ENCODE results near the gene MPZ.
"Not testable (repeated sequence)": the region's sequence is repeated elsewhere in the genome, so short reads cannot be mapped to it uniquely, and the experiment has no call there.

The MPZ gene

GRCh38 chr1:161299347-161299746 lies 10.4 kb downstream of the MPZ start:
- DNase-seq = no peak

- no peak for DNase-seq
Measured at GRCh38 chr1:161298116-161298515, 11.7 kb downstream of the MPZ start.

- DNase-seq = no peak
Measured at GRCh38 chr1:161297415-161297814, 12.4 kb downstream of the MPZ start.

- DNase-seq = no peak
Measured at GRCh38 chr1:161290779-161291178, 19.0 kb downstream of the MPZ start.

- DNase-seq = no peak
Measured at GRCh38 chr1:161287482-161288054, 22.2 kb downstream of the MPZ start.

- no peak for DNase-seq
Measured at GRCh38 chr1:161285521-161285920, 24.2 kb downstream of the MPZ start.

- no peak for DNase-seq
Measured at GRCh38 chr1:161285113-161285512, 24.7 kb downstream of the MPZ start.

- no peak for DNase-seq
Measured at GRCh38 chr1:161282991-161283390, 26.8 kb downstream of the MPZ start.

GRCh38 chr1:161274874-161275273 lies 34.9 kb downstream of the MPZ start:
- no peak for DNase-seq

GRCh38 chr1:161273402-161273801 lies 36.4 kb downstream of the MPZ start:
- DNase-seq = no peak

GRCh38 chr1:161267321-161267720 lies 42.4 kb downstream of the MPZ start:
- DNase-seq = no peak

GRCh38 chr1:161266836-161267235 lies 42.9 kb downstream of the MPZ start:
- DNase-seq = no peak

- no peak for DNase-seq
Measured at GRCh38 chr1:161266202-161266601, 43.6 kb downstream of the MPZ start.

GRCh38 chr1:161265305-161265704 lies 44.5 kb downstream of the MPZ start:
- DNase-seq = no peak

- DNase-seq = no peak
Measured at GRCh38 chr1:161261261-161262235, 48.2 kb downstream of the MPZ start.

GRCh38 chr1:161260376-161261260 lies 49.1 kb downstream of the MPZ start:
- DNase-seq = no peak

GRCh38 chr1:161259765-161260164 lies 50.0 kb downstream of the MPZ start:
- DNase-seq = no peak

GRCh38 chr1:161259345-161259702 lies 50.4 kb downstream of the MPZ start:
- DNase-seq = no peak

- no peak for DNase-seq
Measured at GRCh38 chr1:161258439-161259344, 51.1 kb downstream of the MPZ start, which contains the start of gene PCP4L1. Gene PCP4L1, plus strand, starts transcription at chr1:161258745. Its CDS starts 230 bp downstream, at chr1:161258975.

GRCh38 chr1:161257109-161257508 lies 52.7 kb downstream of the MPZ start:
- not testable (repeated sequence) for DNase-seq

GRCh38 chr1:161255955-161256520 lies 53.7 kb downstream of the MPZ start:
- not testable (repeated sequence) for DNase-seq

GRCh38 chr1:161255302-161255701 lies 54.5 kb downstream of the MPZ start:
- not testable (repeated sequence) for DNase-seq

All from activated T-cell treated with anti-CD3 and anti-CD28 coated beads for 4 hours (primary cell).